Uterus (tissue), 4 donors: ENCODE results near the gene PNMA8C. TPM values are rescaled to one million over a fixed set of nuclear protein-coding genes. Genes with fewer than 3 reads are reported as not detected.
"Not testable (repeated sequence)": the region's sequence is repeated elsewhere in the genome, so short reads cannot be mapped to it uniquely, and the experiment has no call there.

ENCODE experiments used
- DNase-seq, 2 donors: peaks; one replicate each; pipeline ENCODE4 v3.0.0-alpha.2; 2019 to 2020
- H3K27ac ChIP-seq, 2 donors: fragments of 200-600 bp; sonication (generic); 1 replicate in 1 of 2; 2 replicates in 1 of 2; pipeline ENCODE4 v1.5.1; 2016 to 2018
- H3K27me3 ChIP-seq, 2 donors: fragments of 200-600 bp; sonication (generic); one replicate each; pipeline ENCODE4 v1.5.1; 2018 to 2019; ENCODE audit warnings: control low read depth in 1 of 2
- H3K36me3 ChIP-seq, 2 donors: fragments of 200-600 bp; sonication (generic); one replicate each; pipeline ENCODE4 v1.5.1; 2019; ENCODE audit warnings: control low read depth in 1 of 2
- H3K4me1 ChIP-seq, 2 donors: fragments of 200-600 bp; sonication (generic); one replicate each; pipeline ENCODE4 v1.5.1; 2018 to 2019; ENCODE audit warnings: control low read depth in 1 of 2
- H3K4me3 ChIP-seq, 2 donors: fragments of 200-600 bp; sonication (generic); 1 replicate in 1 of 2; 2 replicates in 1 of 2; pipeline ENCODE4 v1.5.1; 2018 to 2019; ENCODE audit warnings: mild to moderate bottlenecking in 1 of 2
- H3K9me3 ChIP-seq, 2 donors: fragments of 200-600 bp; sonication (generic); one replicate each; pipeline ENCODE4 v1.5.1; 2019; ENCODE audit warnings: control low read depth in 1 of 2
- POLR2A ChIP-seq, 2 donors: fragments of 450-650 bp; IDR thresholded peaks; one replicate each; pipeline ENCODE4 v1.6.1; 2016; ENCODE audit warnings: antibody characterized with exemption in 2 of 2, mild to moderate bottlenecking in 1 of 2, moderate library complexity in 1 of 2
- intact Hi-C: fragments of 100-400 bp; cut with DNase I; formaldehyde crosslinking; loops from one replicate; pipeline ENCODE4 v1.15.1; 2023; ENCODE audit warnings: low total_unique reads
- total RNA-seq, 4 donors: library from RNA; depleted of rRNA in 3 of 4; stranded (reverse); fragments of >200 nt in 3 of 4; gene quantifications; one replicate each; pipeline versions ENCODE4 v1.1.0 to v1.2.4, GENCODE V29; 2014 to 2023
- TF ChIP-seq, protein P1 (sequence below), 4 experiments: fragments of 200-600 bp in 2 of 4; fragments of 450-650 bp in 2 of 4; sonication (generic) in 2 of 4; IDR thresholded peaks; one replicate each; pipeline ENCODE4 v1.5.1; 2016 to 2019; ENCODE audit warnings: antibody characterized with exemption in 4 of 4, mild to moderate bottlenecking in 2 of 4, moderate library complexity in 1 of 4
- donor health status: DM: yes; HTN: yes; CAD: no.

The PNMA8C gene
- total RNA-seq, 4 donors from 2014 or later: under 0.01 to 3.7 (median 0.73) TPM; not detected in 1

DNA sequence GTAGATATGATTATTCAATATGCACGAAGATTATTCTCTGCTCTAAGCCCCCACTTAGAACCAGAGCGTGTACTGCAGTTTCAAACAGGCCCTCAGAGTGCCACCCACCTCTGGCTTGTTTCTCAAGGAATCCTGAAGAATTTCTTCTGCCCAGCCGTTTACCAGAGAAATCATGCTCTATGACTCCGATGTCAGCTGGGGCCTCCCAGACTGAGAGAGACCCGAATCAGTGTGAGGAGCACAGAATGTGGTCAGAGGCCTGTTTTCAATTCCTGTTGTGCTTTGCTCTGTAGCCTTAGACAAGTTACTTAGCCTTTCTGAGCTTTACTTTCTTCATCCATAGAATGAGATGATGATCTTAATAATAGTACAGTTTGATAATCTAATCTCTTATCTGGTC is 5.5 kb downstream of the PNMA8C start:
- no peaks in the 10 kb centered on the region for H3K4me1 ChIP-seq
- intact Hi-C loops: no loop called here
- H3K4me3 ChIP-seq: no peak overlapping the region
- H3K9me3 ChIP-seq: no peaks in the 10 kb centered on the region
- no peaks in the 10 kb centered on the region for H3K27me3 ChIP-seq
- H3K36me3 ChIP-seq: no peaks in the 10 kb centered on the region
- DNase-seq: no peak
- no peak for TF ChIP-seq POLR2A (IDR thresholded peaks at IDR 0.05)
- TF ChIP-seq, protein P1, sequence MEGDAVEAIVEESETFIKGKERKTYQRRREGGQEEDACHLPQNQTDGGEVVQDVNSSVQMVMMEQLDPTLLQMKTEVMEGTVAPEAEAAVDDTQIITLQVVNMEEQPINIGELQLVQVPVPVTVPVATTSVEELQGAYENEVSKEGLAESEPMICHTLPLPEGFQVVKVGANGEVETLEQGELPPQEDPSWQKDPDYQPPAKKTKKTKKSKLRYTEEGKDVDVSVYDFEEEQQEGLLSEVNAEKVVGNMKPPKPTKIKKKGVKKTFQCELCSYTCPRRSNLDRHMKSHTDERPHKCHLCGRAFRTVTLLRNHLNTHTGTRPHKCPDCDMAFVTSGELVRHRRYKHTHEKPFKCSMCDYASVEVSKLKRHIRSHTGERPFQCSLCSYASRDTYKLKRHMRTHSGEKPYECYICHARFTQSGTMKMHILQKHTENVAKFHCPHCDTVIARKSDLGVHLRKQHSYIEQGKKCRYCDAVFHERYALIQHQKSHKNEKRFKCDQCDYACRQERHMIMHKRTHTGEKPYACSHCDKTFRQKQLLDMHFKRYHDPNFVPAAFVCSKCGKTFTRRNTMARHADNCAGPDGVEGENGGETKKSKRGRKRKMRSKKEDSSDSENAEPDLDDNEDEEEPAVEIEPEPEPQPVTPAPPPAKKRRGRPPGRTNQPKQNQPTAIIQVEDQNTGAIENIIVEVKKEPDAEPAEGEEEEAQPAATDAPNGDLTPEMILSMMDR (IDR thresholded peaks at IDR 0.05): no peak
- no peak overlapping the region for H3K27ac ChIP-seq

DNA sequence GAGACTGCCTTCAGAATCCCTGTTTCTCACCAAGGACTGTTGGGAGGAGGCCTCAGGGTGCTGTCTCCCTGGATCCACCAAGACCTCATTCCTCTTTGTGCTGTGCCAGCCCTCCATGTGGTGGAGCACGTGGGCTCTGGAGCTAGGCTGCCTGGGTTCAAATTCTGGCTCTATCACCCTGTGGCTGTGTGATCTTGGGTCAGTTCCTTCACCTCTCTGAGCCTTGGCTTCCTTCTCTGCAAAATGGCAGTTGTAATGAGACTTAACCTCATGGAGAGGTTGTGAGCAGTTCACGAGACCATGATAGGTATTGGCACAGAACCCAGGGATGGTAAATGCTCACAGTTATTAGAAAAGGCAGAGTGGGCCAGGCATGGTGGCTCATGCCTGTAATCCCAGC is 6.4 kb downstream of the PNMA8C start:
- Histone ChIP-seq H3K4me3 (no peak overlapping the region), H3K9me3 (no peaks in the 10 kb centered on the region), H3K27me3 (no peaks in the 10 kb centered on the region), H3K27ac (no peak overlapping the region), H3K4me1 (no peaks in the 10 kb centered on the region), H3K36me3 (no peaks in the 10 kb centered on the region)
- no peak for TF ChIP-seq POLR2A (IDR thresholded peaks at IDR 0.05)
- TF ChIP-seq, protein P1 (IDR thresholded peaks at IDR 0.05): no peak
- no peak for DNase-seq
- intact Hi-C loops: no loop called here

DNA sequence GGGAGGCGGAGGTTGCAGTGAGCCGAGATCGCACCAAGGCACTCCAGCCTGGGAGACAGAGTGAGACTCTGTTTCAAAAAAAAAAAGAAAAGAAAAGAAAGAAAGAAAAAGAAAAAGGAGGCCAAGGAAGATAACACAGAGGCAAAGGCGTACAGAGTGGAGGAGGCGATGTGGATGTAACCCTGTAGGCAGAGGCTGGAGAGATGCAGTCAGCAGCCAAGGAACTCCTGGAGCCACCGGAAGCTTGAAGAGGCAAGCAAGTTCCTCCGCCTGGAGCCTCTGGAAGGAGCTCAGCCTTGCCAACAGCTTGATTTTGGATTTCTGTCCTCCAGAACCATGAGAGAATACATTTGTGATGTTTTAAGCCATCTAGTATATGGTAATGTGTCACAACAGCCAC is 8.7 kb downstream of the PNMA8C start:
- Histone ChIP-seq H3K27ac (no peak overlapping the region), H3K9me3 (no peaks in the 10 kb centered on the region), H3K27me3 (no peaks in the 10 kb centered on the region), H3K36me3 (no peaks in the 10 kb centered on the region), H3K4me1 (no peaks in the 10 kb centered on the region), H3K4me3 (no peak overlapping the region)
- TF ChIP-seq, protein P1 (IDR thresholded peaks at IDR 0.05): no peak
- no peak for TF ChIP-seq POLR2A (IDR thresholded peaks at IDR 0.05)
- no peak for DNase-seq
- intact Hi-C loops: no loop called here

DNA sequence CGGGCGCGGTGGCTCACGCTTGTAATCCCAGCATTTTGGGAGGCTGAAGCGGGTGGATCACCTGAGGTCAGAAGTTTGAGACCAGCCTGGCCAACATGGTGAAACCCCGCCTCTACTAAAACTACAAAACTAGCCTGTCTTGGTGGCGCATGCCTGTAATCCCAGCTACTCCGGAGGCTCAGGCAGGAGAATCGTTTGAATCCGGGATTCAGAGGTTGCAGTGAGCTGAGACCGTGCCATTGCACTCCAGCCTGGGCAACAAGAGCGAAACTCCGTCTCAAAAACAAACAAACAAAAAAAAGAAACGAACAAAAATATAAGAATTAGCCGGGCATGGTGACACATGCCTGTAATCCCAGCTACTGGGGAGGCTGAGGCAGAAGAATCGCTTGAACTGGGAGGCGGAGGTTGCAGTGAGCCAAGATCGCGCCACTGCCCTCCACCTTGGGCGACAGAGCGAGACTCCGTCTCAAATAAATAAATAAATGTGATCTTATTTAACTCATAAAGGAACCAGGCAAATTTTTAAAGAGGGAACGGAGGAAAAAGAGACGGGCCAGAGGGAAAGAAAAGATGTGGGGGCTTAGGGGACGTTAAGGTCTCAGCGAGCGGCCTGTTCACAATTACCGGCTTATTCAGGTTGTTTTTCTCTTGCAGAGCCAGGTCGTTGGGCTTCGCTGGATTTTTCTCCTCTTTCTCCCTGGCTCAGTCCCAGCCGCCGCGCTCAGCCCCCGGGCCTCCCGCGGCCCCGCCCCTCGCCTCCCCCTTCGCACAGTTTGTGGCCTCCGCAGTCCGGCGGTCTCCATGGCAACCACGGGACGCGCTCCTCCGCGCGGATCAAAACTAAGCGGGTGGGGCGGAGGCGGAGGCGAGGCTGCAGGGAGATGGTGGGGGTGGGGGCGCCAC is 12.7 kb downstream of the PNMA8C start:
- intact Hi-C loops, H3K27me3 ChIP-seq, H3K4me1 ChIP-seq, H3K9me3 ChIP-seq, H3K36me3 ChIP-seq: not testable (repeated sequence)
- peak overlapping the region in 1 of 2 donors; percentile 24 for H3K4me3 ChIP-seq
- DNase-seq: peak; percentile 90 to 93
- peak overlapping the region; percentile 74 for H3K27ac ChIP-seq

DNA sequence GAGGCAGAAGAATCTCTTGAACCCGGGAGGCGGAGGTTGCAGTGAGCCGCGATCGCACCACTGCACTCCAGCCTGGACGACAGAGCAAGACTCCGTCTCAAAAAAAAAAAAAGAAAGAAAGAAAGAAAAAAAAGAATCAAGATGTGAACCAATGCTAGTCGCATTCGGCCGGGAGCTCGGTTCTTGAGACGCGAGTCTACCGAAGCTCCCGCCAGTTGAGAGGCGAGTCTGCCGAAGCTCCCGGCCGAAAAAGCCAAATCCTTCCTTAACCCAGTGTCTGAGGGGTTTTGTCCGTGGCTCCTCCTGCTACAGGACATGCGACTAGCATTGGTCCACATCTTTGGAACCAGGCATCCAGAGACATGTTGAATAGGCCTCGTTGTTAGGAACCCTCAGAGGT is 13.8 kb downstream of the PNMA8C start:
- H3K36me3 ChIP-seq, H3K27me3 ChIP-seq, DNase-seq, H3K4me3 ChIP-seq, H3K9me3 ChIP-seq, intact Hi-C loops, H3K27ac ChIP-seq, H3K4me1 ChIP-seq: not testable (repeated sequence)

DNA sequence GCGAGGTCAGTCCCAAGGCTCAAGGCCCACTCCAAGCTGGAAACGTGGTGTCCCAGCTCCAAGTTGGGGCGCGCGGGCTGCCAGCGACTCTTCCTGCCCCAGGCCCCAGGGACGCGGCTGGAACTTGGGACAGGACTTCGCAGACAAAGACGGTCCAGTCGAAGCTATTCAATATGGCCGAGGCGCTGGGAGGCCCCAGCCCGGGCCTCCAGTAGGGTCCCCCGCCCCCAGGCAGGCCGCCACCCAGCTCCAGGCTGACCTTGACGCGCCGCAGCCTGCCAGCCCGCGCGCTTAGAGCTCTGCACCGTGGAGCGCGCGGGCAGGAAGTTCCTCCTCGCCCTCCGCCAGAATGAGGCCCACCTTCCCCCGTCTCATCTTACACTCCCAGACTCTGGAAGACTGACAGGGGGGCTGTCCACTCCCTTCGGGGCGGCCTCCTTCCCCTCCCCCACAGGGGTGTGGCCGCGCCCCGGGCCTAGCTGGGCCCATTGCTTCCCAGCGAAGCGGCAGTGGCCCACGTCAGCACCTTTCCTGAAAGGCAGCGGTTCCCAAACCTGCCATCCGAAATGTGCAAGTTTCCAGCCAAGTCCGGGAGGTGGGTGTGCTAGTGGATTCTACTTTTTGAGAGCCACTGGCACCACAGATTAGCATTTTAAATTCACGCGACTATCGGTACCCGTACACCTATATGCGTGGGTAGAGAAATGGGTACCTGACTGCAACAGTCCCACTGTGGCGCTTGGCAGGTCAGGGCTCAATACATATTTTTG is 15.3 kb downstream of the PNMA8C start, which contains the start of gene CCDC8:
Gene CCDC8, minus strand, starts transcription at position 303 of the 770 bp plus-strand sequence. CDS start 754 bp downstream, outside the sequence.
- peak within 1 kb of the TSS; percentile 60 to 72 for H3K27ac ChIP-seq
- no peaks in the 10 kb centered on the region for H3K9me3 ChIP-seq
- intact Hi-C loops: no loop called here
- H3K27me3 ChIP-seq: no peaks in the 10 kb centered on the region
- no peaks in the 10 kb centered on the region for H3K36me3 ChIP-seq
- H3K4me3 ChIP-seq: peak within 1 kb of the TSS; percentile 47
- peak; percentile 95 for DNase-seq
- peak; percentile 84 to 96 for TF ChIP-seq POLR2A (IDR thresholded peaks at IDR 0.05)
- TF ChIP-seq, protein P1 (IDR thresholded peaks at IDR 0.05): no peak
- no peaks in the 10 kb centered on the region for H3K4me1 ChIP-seq
